Parathyroid adenoma (tissue), 2 donors: ENCODE measurements around the gene PHC3.
A peak's percentile ranks its signal among the peaks of the same experiment; 100 is the strongest.
"Not testable (repeated sequence)": the region's sequence is repeated elsewhere in the genome, so short reads cannot be mapped to it uniquely, and the experiment has no call there.

Experiments used
- H2AFZ ChIP-seq: fragments of 300-600 bp; sonication (generic); one replicate; pipeline ENCODE4 v1.7.0; 2017; ENCODE audit warnings: antibody characterized with exemption, mild to moderate bottlenecking
- H3K27ac ChIP-seq: fragments of 300-600 bp; sonication (generic); one replicate; pipeline ENCODE4 v1.7.0; 2017
- H3K27me3 ChIP-seq: fragments of 300-600 bp; sonication (generic); one replicate; pipeline ENCODE4 v1.7.0; 2017; ENCODE audit warnings: low read length; ENCODE audit not compliant: control insufficient read depth, insufficient read depth
- H3K36me3 ChIP-seq: fragments of 300-600 bp; sonication (generic); one replicate; pipeline ENCODE4 v1.7.0; 2017; ENCODE audit warnings: low read length; ENCODE audit not compliant: control insufficient read depth, insufficient read depth
- H3K4me1 ChIP-seq: fragments of 300-600 bp; sonication (generic); one replicate; pipeline ENCODE4 v1.7.0; 2017; ENCODE audit warnings: control low read depth
- H3K4me2 ChIP-seq: fragments of 300-600 bp; sonication (generic); one replicate; pipeline ENCODE4 v1.7.0; 2017; ENCODE audit warnings: low read length
- H3K4me3 ChIP-seq: fragments of 300-600 bp; sonication (generic); one replicate; pipeline ENCODE4 v1.7.0; 2017; ENCODE audit warnings: low read depth, low read length
- H3K79me2 ChIP-seq: fragments of 300-600 bp; sonication (generic); one replicate; pipeline ENCODE4 v1.7.0; 2017; ENCODE audit warnings: control low read depth
- H3K9ac ChIP-seq: fragments of 300-600 bp; sonication (generic); one replicate; pipeline ENCODE4 v1.7.0; 2017; ENCODE audit warnings: mild to moderate bottlenecking
- H3K9me3 ChIP-seq: fragments of 300-600 bp; sonication (generic); one replicate; pipeline ENCODE4 v1.7.0; 2017; ENCODE audit warnings: low read length; ENCODE audit not compliant: control insufficient read depth
- CTCF ChIP-seq: fragments of 300-600 bp; sonication (generic); IDR thresholded peaks from one replicate; pipeline ENCODE4 v1.7.0; 2017; ENCODE audit warnings: antibody characterized with exemption, mild to moderate bottlenecking
- donor health status: primary hyperparathyroidism.

PHC3 gene

GRCh38 chr3:170117134-170117533 is 64.4 kb downstream of the PHC3 start:
- H3K36me3 ChIP-seq: no peaks in the 10 kb centered on the region
- TF ChIP-seq CTCF: no peak

GRCh38 chr3:170114165-170114564 is 67.4 kb downstream of the PHC3 start:
- not testable (repeated sequence) for H2AFZ ChIP-seq, H3K4me3 ChIP-seq, H3K27me3 ChIP-seq, H3K9me3 ChIP-seq, H3K4me1 ChIP-seq, H3K9ac ChIP-seq, H3K4me2 ChIP-seq, H3K27ac ChIP-seq, H3K36me3 ChIP-seq, H3K79me2 ChIP-seq

More at GRCh38 chr3:170117134-170117533, 64.4 kb downstream of the PHC3 start:
- Histone ChIP-seq H3K4me2 (no peak overlapping the region), H3K27me3 (no peaks in the 10 kb centered on the region), H3K79me2 (no peaks in the 10 kb centered on the region), H3K4me1 (no peaks in the 10 kb centered on the region), H3K27ac (no peak overlapping the region), H3K9ac (no peak overlapping the region), H3K9me3 (no peaks in the 10 kb centered on the region), H3K4me3 (no peak overlapping the region), H2AFZ (no peak overlapping the region)

- Histone ChIP-seq H3K4me2 (no peak overlapping the region), H3K9ac (no peak overlapping the region), H2AFZ (no peak overlapping the region), H3K27me3 (no peaks in the 10 kb centered on the region), H3K36me3 (no peaks in the 10 kb centered on the region), H3K9me3 (no peaks in the 10 kb centered on the region), H3K79me2 (peaks cover 3% of the 10 kb centered on the region), H3K27ac (no peak overlapping the region), H3K4me1 (peaks cover 13% of the 10 kb centered on the region), H3K4me3 (no peak overlapping the region)
- no peak for TF ChIP-seq CTCF
These were observed 70.3 kb downstream of the PHC3 start for GRCh38 chr3:170111147-170111771.

- no peaks in the 10 kb centered on the region for H3K9me3 ChIP-seq
- no peak overlapping the region for H2AFZ ChIP-seq
- no peak overlapping the region for H3K4me3 ChIP-seq
- H3K27me3 ChIP-seq: no peaks in the 10 kb centered on the region
- H3K36me3 ChIP-seq: no peaks in the 10 kb centered on the region
- H3K27ac ChIP-seq: no peak overlapping the region
- H3K79me2 ChIP-seq: peaks cover 3% of the 10 kb centered on the region
- H3K4me2 ChIP-seq: no peak overlapping the region
- no peak for TF ChIP-seq CTCF
- H3K9ac ChIP-seq: no peak overlapping the region
- H3K4me1 ChIP-seq: peaks cover 13% of the 10 kb centered on the region
These were observed 71.8 kb downstream of the PHC3 start for GRCh38 chr3:170109579-170110293.

- Histone ChIP-seq H3K4me3 (no peak overlapping the region), H2AFZ (no peak overlapping the region), H3K36me3 (no peaks in the 10 kb centered on the region), H3K9me3 (no peaks in the 10 kb centered on the region), H3K4me1 (peaks cover 13% of the 10 kb centered on the region), H3K27me3 (no peaks in the 10 kb centered on the region), H3K27ac (peak overlapping the region; percentile 2), H3K79me2 (peaks cover 3% of the 10 kb centered on the region), H3K4me2 (no peak overlapping the region), H3K9ac (no peak overlapping the region)
- no peak for TF ChIP-seq CTCF
These were observed 72.6 kb downstream of the PHC3 start for GRCh38 chr3:170108955-170109354.
